ENCODE results near the gene HM13.

HM13 gene

DNA sequence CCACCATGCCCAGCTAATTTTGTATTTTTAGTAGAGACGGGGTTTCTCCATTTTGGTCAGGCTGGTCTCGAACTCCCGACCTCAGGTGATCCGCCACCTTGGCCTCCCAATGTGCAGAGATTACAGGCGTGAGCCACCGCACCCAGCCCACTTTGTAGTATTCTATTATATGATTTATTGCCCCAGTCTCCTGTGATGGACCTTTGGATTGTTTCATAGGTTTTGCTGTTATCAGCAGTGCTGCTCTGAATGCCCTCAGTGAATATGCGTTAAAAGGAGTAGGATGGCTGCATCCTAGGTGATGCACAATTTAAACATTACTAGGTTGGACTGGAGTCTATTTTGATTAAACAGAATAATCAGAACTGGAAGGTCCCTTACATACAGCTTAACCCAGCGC lies 101.2 kb downstream of the HM13 start:
- no peak for FAIRE-seq
- TF ChIP-seq TAF1 (IDR thresholded peaks at IDR 0.05; ENCODE audit: borderline replicate concordance, low read depth, low read length), result no peak
- TF ChIP-seq POLR2AphosphoS5 (IDR thresholded peaks at IDR 0.05; ENCODE audit: low read depth, low read length), result no peak
- TF ChIP-seq POLR2A (IDR thresholded peaks at IDR 0.05; ENCODE audit: low read depth, low read length), result no peak
- no peak for DNase-seq (ENCODE audit: insufficient read length)

GRCh38 chr20:31617432-31618104 lies 103.3 kb downstream of the HM13 start:
- TF ChIP-seq TAF1 (IDR thresholded peaks at IDR 0.05; ENCODE audit: borderline replicate concordance, low read depth, low read length) (no peak), POLR2AphosphoS5 (IDR thresholded peaks at IDR 0.05; ENCODE audit: low read depth, low read length) (no peak), POLR2A (IDR thresholded peaks at IDR 0.05; ENCODE audit: low read depth, low read length) (no peak)
- DNase-seq (ENCODE audit: insufficient read length) (no peak), FAIRE-seq (no peak)

Data from GM12892 (cell line).